Measurements from ENCODE around the gene FIGNL1.

Gene FIGNL1

DNA sequence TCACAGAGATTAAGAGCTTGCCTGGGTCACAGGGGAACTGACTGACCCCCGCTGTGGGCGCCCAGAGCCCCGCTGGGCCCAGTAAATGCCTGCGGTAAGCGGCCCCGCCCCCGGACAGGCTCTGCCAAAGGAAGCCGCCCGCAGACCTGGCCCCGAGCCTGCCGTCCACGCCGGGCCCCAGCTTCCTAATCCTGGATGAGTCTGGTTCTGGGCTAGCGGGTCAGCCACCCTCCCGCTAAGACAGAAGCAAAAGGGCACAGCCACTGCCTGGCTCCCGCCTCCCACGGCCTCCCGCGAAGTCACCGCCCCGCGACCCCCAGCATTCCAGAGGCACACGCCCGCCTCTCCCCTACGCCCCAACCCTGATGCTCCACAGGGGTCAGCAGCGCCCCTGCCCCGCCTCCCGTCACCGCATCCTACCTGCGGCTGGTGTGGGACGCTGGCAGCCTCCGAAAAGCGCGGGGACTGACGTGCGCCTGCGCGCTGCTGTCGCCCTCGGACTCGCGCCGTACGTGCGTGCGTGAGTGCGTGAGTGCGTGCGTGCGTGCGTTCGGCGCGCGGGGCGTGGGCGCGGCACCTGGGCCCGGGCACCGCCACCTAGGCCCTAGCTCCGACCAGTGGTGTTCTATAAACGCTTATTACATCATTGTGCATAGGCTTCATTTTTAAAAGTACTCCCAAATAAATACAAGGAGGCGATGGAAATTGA lies at the start of gene FIGNL1:
FIGNL1 (minus strand) TSS at position 470 of the 709 bp plus-strand sequence. CDS start 3,063 bp downstream, outside the sequence.
- DNase-seq (ENCODE audit: low spot score): peak; percentile 87

DNA sequence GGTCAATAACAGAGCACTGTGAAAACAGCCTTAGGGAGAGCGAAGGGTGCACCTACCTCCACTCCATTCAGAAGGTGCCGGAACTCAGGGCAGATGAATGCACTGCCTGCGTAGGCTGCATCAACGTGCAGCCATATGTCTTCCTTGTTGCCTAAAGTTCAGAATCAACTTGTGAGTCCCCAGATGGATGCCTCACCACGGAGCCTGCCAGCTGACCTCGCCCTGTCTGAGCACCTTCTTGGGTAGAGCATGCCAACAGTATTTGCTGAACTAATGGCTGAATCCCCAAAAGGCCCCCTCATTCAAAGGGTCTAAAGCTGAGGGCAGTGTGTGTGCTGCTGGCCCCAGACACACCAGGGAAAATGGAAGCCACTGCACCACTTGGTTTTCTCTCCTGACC lies 48.9 kb upstream of the FIGNL1 start:
- DNase-seq (ENCODE audit: low spot score): no peak

DNA sequence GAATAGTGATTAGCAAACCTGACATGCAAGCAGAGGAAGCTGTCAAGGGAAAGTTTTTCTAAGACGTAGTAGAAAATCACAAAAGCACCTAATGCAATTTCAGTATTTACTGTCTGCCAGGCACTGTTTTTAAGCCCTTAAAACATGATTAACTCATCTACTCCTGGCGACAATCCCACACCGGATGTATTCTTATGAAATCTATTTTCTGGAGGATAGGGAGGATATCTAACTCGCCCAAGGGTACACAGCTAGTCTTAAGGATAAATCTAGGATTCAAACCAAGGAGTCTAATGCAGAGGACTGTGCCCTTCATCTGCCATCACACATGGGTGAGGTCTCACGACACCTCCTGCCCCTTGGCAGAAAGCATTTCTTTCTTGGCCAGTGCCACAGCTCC lies 47.8 kb upstream of the FIGNL1 start:
- DNase-seq (ENCODE audit: low spot score): no peak

- peak; percentile 23 for DNase-seq (ENCODE audit: low spot score)
Observed at GRCh38 chr7:50497068-50497642, 47.0 kb upstream of the FIGNL1 start.

- DNase-seq (ENCODE audit: low spot score): no peak
Observed at GRCh38 chr7:50496569-50496968, 46.4 kb upstream of the FIGNL1 start.

DNA sequence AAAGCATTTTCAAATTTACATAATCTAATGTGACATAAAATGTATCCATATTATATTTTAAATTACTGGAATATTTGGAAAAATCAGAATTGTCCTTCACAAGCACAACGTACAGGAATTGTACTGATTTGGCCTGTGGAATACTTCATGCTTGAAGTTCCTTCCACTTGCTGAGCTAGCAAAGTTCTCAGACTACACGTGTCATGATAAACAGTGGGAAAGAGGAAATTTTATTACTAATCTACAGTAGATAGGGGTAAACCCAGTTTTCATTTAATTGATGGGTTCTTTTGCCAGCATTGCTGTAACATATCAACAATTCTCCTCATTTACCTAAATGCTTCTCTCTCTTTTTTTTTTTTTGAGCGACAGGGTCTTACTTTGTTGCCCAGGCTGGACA lies 45.6 kb upstream of the FIGNL1 start:
- no peak for DNase-seq (ENCODE audit: low spot score)

DNA sequence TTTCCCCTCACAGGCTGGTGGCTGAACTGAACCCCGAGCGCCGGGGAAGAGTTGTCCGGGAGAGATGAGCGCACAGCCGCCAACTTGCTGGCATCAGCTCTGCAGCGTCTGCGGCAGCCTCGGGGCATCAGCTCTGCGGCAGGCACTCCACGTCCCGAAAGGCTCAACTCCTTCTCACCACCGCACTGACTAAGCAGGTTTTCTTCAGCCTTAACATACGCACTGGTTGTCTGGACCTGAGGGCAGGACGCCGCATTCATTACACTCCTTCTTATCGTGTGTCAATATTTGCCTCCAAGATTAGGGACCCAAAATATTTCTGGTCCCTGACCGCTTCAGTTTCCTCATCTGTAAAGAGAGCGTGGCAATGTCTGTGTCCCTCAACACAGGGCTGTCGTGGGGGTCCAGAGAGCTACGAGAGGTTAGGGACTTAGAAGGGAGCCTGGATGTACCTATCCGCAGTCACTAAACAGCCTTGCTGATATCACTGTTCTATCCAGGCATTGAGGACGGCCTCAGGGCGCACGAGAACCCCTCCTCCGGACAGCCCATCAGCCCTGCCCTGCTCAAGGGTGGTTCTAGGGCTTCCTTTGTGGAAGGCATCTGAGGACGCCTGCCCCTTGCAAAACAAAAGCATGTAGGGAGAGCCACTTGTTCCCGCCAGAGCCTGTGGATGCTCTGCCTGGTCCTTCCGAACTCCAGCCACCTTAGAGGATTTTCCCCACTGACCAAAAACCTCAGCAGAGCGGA lies 42.8 kb upstream of the FIGNL1 start:
- DNase-seq (ENCODE audit: low spot score): no peak

DNA sequence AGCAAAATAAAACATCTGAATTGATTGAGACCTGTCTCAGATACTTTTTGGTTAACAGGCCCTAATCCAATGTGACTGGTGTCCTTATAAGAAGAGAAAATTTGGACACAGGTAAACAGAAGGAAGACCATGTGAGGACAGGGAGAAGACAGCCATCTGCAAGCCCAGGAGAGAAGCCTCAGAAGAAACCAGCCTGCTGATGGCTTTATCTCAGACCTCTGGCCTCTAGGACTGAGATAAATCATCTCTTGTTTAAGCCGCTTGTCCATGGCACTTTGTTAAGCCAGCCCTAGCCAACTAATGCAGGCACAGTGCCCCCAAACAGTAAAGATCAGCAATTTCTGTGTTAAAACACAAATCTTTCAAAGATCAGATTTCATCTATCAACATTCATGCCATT lies 41.8 kb upstream of the FIGNL1 start:
- no peak for DNase-seq (ENCODE audit: low spot score)

GRCh38 chr7:50491209-50491608 lies 41.1 kb upstream of the FIGNL1 start:
- no peak for DNase-seq (ENCODE audit: low spot score)

- no peak for DNase-seq (ENCODE audit: low spot score)
Observed at GRCh38 chr7:50488379-50488778, 38.2 kb upstream of the FIGNL1 start.

GRCh38 chr7:50486512-50486911 lies 36.4 kb upstream of the FIGNL1 start:
- DNase-seq (ENCODE audit: low spot score): no peak

GRCh38 chr7:50481867-50482266 lies 31.7 kb upstream of the FIGNL1 start:
- DNase-seq (ENCODE audit: low spot score): no peak

DNA sequence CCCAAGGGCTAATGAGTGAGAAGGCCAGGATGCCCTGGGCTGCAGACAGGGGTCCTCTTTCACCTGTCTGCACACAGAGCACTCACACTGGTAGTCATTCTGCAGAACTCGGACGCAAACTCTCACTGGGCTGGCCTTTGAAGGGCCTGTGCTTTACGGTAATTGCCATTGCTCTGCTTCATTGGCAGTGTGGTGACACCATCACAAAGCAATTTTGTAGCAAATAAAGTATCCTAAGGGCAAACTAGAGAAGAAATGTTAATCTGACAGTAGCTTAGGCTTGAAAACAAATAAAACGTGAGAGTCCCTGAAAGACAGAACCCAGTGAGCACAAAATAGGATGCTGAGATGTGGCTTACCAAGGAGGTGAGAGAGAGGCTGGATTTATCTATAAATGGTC lies 30.6 kb upstream of the FIGNL1 start:
- no peak for DNase-seq (ENCODE audit: low spot score)

GRCh38 chr7:50479743-50480517 lies 29.8 kb upstream of the FIGNL1 start:
- no peak for DNase-seq (ENCODE audit: low spot score)

GRCh38 chr7:50477640-50478039 lies 27.5 kb upstream of the FIGNL1 start:
- no peak for DNase-seq (ENCODE audit: low spot score)

DNA sequence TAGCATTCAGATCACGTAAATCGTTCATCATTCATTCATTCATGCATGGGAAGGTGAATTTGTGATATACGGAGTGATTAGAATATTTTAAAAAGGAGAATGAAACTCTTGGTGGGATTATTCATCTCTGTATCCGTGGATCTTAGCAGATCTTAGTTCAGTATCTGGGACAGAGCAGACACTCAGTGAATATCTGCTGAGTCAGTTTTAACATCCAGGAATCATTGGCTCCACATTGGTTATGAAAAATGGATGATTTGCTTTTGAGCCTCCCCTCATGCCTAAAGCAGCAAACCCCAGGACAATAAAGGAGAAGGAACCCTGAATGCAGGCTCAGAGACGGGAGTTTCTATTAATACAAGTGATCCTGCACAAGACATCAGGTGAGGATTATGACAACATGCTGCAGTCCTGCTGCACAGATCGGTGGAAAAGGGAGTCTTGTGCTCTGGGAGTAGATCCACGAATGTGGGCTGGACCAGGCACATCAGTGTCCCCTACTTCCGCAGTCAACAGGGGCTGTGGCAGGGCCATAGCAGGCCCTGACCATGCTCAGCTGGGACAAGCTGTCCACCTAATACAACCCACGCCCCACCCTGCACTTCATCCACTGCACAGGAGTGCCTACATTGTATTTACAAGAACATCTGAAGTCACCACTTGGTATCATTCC lies 26.9 kb upstream of the FIGNL1 start:
- no peak for DNase-seq (ENCODE audit: low spot score)

DNA sequence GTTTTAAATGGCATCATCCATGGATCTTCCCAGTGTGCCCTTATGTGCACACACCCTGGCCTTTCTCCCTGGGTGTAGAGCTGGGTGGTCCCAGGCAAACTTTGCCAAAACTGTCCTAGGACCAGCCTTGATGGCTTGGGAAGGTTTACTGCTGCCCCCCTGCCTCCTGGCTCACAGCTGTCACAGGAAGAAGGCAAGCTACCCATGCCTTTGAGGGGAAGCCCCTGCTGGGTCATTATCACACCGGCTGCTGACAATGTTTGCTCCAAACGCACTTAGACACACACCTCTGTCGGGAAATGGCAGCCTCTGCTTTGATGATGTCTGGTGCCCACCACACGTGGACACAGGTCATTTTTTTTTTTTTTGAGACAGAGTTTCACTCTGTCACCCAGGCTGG lies 25.2 kb upstream of the FIGNL1 start:
- DNase-seq (ENCODE audit: low spot score): no peak

GRCh38 chr7:50474382-50475160 lies 24.4 kb upstream of the FIGNL1 start:
- DNase-seq (ENCODE audit: low spot score): no peak

DNA sequence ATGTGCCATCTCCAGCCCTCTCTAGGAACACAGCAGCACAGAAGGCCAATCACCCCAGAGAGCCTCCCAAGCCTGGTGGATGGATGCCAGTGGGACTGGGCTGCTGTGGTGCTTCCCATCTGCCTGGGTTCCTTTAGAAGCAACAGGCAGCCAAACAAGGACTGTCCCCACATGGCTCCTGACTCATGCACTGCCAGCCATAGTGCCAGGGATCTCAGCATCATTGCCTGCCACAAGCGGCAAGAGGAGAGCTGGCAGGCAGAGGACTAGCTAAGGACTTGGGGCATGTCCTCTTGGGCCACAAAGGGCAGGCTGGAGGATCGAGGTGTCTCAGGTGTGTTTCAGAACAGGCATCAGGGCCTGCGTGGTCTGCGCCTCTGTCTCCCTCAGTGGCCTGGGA lies 23.4 kb upstream of the FIGNL1 start:
- DNase-seq (ENCODE audit: low spot score): no peak

GRCh38 chr7:50472427-50472826 lies 22.3 kb upstream of the FIGNL1 start:
- no peak for DNase-seq (ENCODE audit: low spot score)

DNA sequence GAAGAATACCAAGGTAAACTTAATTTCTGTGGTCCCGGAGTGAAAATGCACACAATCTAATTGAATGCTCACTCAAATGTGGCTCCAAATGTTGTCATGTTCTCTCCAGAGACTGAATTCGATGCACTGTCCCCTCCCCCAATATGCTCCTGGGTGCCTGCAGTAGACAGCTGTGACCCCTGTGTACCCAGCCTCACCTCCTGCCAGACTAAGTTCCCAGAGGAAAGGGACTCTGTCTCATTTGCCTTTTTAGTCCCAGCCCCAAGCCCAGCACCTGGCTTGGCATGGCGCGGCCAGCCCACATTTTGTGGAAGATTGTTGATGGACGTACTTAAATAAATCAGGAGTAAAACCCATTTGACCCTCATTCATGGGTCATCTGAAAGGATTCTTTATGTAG lies 21.8 kb upstream of the FIGNL1 start:
- no peak for DNase-seq (ENCODE audit: low spot score)

All from hematopoietic multipotent progenitor cell treated with erythropoietin and hydrocortisone succinate and interleukin-3 and kit ligand, for 15 days (in vitro differentiated cells).